SK-N-SH (cell line): ENCODE results near the gene TBC1D3B.

Source experiments
- CTCF ChIP-seq: fragments of 200-600 bp; sonication (generic); IDR thresholded peaks from 2 replicates; pipeline ENCODE4 v1.6.1; 2017; ENCODE audit warnings: antibody characterized with exemption, mild to moderate bottlenecking, moderate library complexity
- GABPA ChIP-seq: IDR thresholded peaks from 2 replicates; pipeline ENCODE4 v1.4.0; 2012; ENCODE audit warnings: low read depth, mild to moderate bottlenecking
- MXI1 ChIP-seq: IDR thresholded peaks from 2 replicates; pipeline ENCODE4 v1.6.1; 2012; ENCODE audit warnings: mild to moderate bottlenecking, low read depth, low read length, improper control_type of control experiment
- RFX5 ChIP-seq: IDR thresholded peaks from 2 replicates; pipeline ENCODE4 v1.6.1; 2012; ENCODE audit warnings: mild to moderate bottlenecking, improper control_type of control experiment, low read length

DNA sequence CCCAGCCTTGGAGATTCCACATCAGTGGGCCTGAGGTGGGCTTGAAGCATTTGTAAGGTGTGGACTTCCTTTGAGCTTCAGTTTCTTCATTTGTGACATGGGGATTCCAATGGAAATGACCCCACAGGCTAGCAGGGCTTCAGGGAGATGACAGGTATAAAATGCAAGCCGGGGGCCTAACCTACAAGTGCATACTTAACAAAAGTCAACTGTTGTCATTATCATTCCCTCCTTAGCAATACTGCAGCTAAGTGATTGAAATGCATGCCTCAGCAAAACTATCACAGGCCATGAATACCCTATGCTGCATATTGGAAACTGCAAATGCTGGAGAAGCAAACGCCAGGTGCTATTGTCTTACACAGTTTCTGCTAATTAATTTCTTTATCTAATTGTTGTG, 53.0 kb downstream of the TBC1D3B start:
- TF ChIP-seq CTCF (no peak), RFX5 (no peak), GABPA (no peak), MXI1 (no peak)
